ENCODE data around the gene FOXI1.

The FOXI1 gene

DNA sequence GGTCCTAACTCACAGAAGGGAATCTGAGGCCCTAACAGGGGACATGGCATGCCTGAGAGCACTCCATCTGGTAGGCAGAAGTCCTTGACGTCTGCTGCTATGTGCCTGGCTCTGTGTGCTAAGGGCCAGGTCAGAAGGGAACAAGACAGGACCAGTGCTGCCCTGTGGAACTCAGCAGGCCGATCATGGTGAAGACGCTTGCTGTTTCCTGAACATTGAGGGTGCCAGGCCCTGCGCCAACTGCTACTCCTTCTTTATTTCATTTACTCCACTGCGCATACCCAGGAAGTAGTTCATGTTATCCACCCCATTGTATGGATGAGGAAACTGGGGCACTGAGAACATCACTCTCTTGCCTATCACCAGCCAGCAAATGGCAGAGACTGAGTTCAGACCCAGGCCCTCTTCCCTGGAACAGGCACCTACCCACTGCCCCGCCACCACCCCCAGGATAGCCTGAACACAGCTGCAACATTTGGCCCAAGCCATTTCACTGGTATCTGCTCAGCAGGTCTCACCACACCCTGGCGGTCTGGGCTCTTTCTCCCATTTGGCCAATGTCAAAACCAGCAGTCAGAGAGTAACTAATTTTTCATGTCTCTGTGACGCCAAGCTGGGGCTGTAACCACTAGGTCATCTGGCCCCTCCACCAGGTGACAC, 24.8 kb upstream of the FOXI1 start:
- no peak for DNase-seq
- H2BK15ac ChIP-seq (replicated peaks; ENCODE audit: low read depth), result no peak overlapping the region

GRCh38 chr5:170081616-170082015, 24.1 kb upstream of the FOXI1 start:
- Histone ChIP-seq H2BK15ac (replicated peaks; ENCODE audit: low read depth) (no peak overlapping the region), H3K79me1 (ENCODE audit: low read length) (no peaks in the 10 kb centered on the region), H3K23ac (ENCODE audit: low read length) (no peak overlapping the region), H2BK5ac (ENCODE audit: low read length) (no peak overlapping the region), H4K8ac (ENCODE audit: low read depth, low read length) (no peak overlapping the region), H3K79me2 (ENCODE audit: control insufficient read depth, insufficient read depth, low read length) (no peaks in the 10 kb centered on the region), H3K4me3 (ENCODE audit: low read length) (no peak overlapping the region), H3K18ac (ENCODE audit: low read length) (no peak overlapping the region), H3K27me3 (ENCODE audit: insufficient read depth, low read length, poor library complexity) (no peaks in the 10 kb centered on the region), H3K36me3 (ENCODE audit: control insufficient read depth, insufficient read depth, low read length) (no peaks in the 10 kb centered on the region), H3K4me1 (ENCODE audit: control insufficient read depth, low read depth, low read length) (no peaks in the 10 kb centered on the region), H3K56ac (ENCODE audit: low read length) (no peak overlapping the region), H3K27ac (ENCODE audit: low read depth, low read length) (no peak overlapping the region), H3K4me2 (ENCODE audit: low read length) (no peak overlapping the region), H2AK5ac (ENCODE audit: low read length) (no peak overlapping the region), H4K5ac (ENCODE audit: low read length) (no peak overlapping the region), H3K4ac (ENCODE audit: low read depth, low read length) (no peak overlapping the region), H3K9ac (ENCODE audit: low read length) (no peak overlapping the region), H2BK120ac (ENCODE audit: low read depth, low read length) (no peak overlapping the region)
- no CpG with 5 or more reads among the region's 4 CpGs for WGBS (ENCODE audit: extremely low coverage, insufficient coverage, low lambda C conversion rate)
- DNase-seq, result no peak

More for the DNA sequence above, 24.8 kb upstream of the FOXI1 start:
- Histone ChIP-seq H3K4me3 (ENCODE audit: low read length) (no peak overlapping the region), H4K5ac (ENCODE audit: low read length) (no peak overlapping the region), H3K4me1 (ENCODE audit: control insufficient read depth, low read depth, low read length) (no peaks in the 10 kb centered on the region), H3K79me2 (ENCODE audit: control insufficient read depth, insufficient read depth, low read length) (no peaks in the 10 kb centered on the region), H4K8ac (ENCODE audit: low read depth, low read length) (no peak overlapping the region), H3K27ac (ENCODE audit: low read depth, low read length) (no peak overlapping the region), H3K23ac (ENCODE audit: low read length) (no peak overlapping the region), H3K4ac (ENCODE audit: low read depth, low read length) (no peak overlapping the region), H3K9ac (ENCODE audit: low read length) (no peak overlapping the region), H3K4me2 (ENCODE audit: low read length) (no peak overlapping the region), H2AK5ac (ENCODE audit: low read length) (no peak overlapping the region), H3K79me1 (ENCODE audit: low read length) (no peaks in the 10 kb centered on the region), H2BK120ac (ENCODE audit: low read depth, low read length) (no peak overlapping the region), H3K36me3 (ENCODE audit: control insufficient read depth, insufficient read depth, low read length) (no peaks in the 10 kb centered on the region), H3K18ac (ENCODE audit: low read length) (no peak overlapping the region), H3K56ac (ENCODE audit: low read length) (no peak overlapping the region), H3K27me3 (ENCODE audit: insufficient read depth, low read length, poor library complexity) (no peaks in the 10 kb centered on the region), H2BK5ac (ENCODE audit: low read length) (no peak overlapping the region)
- no CpG with 5 or more reads among the region's 8 CpGs for WGBS (ENCODE audit: extremely low coverage, insufficient coverage, low lambda C conversion rate)

- Histone ChIP-seq H3K27ac (ENCODE audit: low read depth, low read length) (no peak overlapping the region), H3K27me3 (ENCODE audit: insufficient read depth, low read length, poor library complexity) (no peaks in the 10 kb centered on the region), H3K4me3 (ENCODE audit: low read length) (no peak overlapping the region), H3K18ac (ENCODE audit: low read length) (no peak overlapping the region), H4K5ac (ENCODE audit: low read length) (no peak overlapping the region), H3K56ac (ENCODE audit: low read length) (no peak overlapping the region), H3K23ac (ENCODE audit: low read length) (no peak overlapping the region), H2BK120ac (ENCODE audit: low read depth, low read length) (no peak overlapping the region), H2AK5ac (ENCODE audit: low read length) (no peak overlapping the region), H3K79me1 (ENCODE audit: low read length) (no peaks in the 10 kb centered on the region), H3K4me1 (ENCODE audit: control insufficient read depth, low read depth, low read length) (no peaks in the 10 kb centered on the region), H3K4ac (ENCODE audit: low read depth, low read length) (no peak overlapping the region), H4K8ac (ENCODE audit: low read depth, low read length) (no peak overlapping the region), H3K4me2 (ENCODE audit: low read length) (no peak overlapping the region), H2BK5ac (ENCODE audit: low read length) (no peak overlapping the region), H2BK15ac (replicated peaks; ENCODE audit: low read depth) (no peak overlapping the region), H3K79me2 (ENCODE audit: control insufficient read depth, insufficient read depth, low read length) (no peaks in the 10 kb centered on the region), H3K36me3 (ENCODE audit: control insufficient read depth, insufficient read depth, low read length) (no peaks in the 10 kb centered on the region), H3K9ac (ENCODE audit: low read length) (no peak overlapping the region)
- DNase-seq, result no peak
- no CpG with 5 or more reads among the region's 7 CpGs for WGBS (ENCODE audit: extremely low coverage, insufficient coverage, low lambda C conversion rate)
These were observed 23.0 kb upstream of the FOXI1 start for GRCh38 chr5:170082701-170083100.

DNA sequence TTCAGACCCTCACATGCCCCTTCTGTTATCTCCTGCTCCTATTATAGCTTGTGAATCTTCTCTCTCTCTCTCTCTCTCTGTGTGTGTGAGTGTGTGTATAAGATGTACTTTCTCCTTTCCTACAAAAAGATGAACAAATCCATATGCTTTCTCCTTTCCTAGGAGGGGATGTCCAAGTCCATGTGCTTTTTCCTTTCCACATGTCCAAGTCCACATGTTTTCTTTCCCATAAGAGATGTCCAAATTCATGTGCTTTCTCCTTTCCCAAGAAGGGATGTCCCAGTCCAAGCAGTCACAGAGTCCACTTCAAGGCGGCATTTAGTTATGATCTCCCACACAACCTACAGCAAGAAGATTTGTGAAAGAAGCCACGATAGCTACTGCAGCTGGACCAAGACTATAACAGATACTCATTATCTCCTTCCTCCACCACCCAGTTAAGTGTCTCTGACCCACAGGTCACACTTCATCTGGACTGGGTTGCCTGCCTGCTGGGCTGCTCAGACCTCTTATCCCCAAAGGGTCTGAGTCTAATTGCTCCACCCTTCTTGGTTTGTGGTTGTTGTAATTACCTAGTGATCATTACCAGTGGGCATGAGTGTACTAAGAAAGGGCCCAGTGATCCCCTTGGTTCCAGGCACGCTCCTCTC, 18.4 kb upstream of the FOXI1 start:
- Histone ChIP-seq H3K4me3 (ENCODE audit: low read length) (no peak overlapping the region), H2AK5ac (ENCODE audit: low read length) (no peak overlapping the region), H3K18ac (ENCODE audit: low read length) (no peak overlapping the region), H3K27me3 (ENCODE audit: insufficient read depth, low read length, poor library complexity) (no peaks in the 10 kb centered on the region), H3K23ac (ENCODE audit: low read length) (no peak overlapping the region), H3K4me2 (ENCODE audit: low read length) (no peak overlapping the region), H3K36me3 (ENCODE audit: control insufficient read depth, insufficient read depth, low read length) (no peaks in the 10 kb centered on the region), H3K9ac (ENCODE audit: low read length) (no peak overlapping the region), H3K4ac (ENCODE audit: low read depth, low read length) (no peak overlapping the region), H3K56ac (ENCODE audit: low read length) (no peak overlapping the region), H2BK120ac (ENCODE audit: low read depth, low read length) (no peak overlapping the region), H3K79me1 (ENCODE audit: low read length) (no peaks in the 10 kb centered on the region), H2BK15ac (replicated peaks; ENCODE audit: low read depth) (no peak overlapping the region), H3K4me1 (ENCODE audit: control insufficient read depth, low read depth, low read length) (no peaks in the 10 kb centered on the region), H3K79me2 (ENCODE audit: control insufficient read depth, insufficient read depth, low read length) (no peaks in the 10 kb centered on the region), H3K27ac (ENCODE audit: low read depth, low read length) (no peak overlapping the region), H4K8ac (ENCODE audit: low read depth, low read length) (no peak overlapping the region), H4K5ac (ENCODE audit: low read length) (no peak overlapping the region), H2BK5ac (ENCODE audit: low read length) (no peak overlapping the region)
- no peak for DNase-seq
- WGBS (ENCODE audit: extremely low coverage, insufficient coverage, low lambda C conversion rate), result no CpG with 5 or more reads among the region's 3 CpGs

- no peak overlapping the region for H3K4me2 ChIP-seq (ENCODE audit: low read length)
- no peak overlapping the region for H3K4ac ChIP-seq (ENCODE audit: low read depth, low read length)
- peaks cover 2% of the 10 kb centered on the region for H3K4me1 ChIP-seq (ENCODE audit: control insufficient read depth, low read depth, low read length)
- H3K79me1 ChIP-seq (ENCODE audit: low read length), result no peaks in the 10 kb centered on the region
- H2BK5ac ChIP-seq (ENCODE audit: low read length), result no peak overlapping the region
- H3K36me3 ChIP-seq (ENCODE audit: control insufficient read depth, insufficient read depth, low read length), result no peaks in the 10 kb centered on the region
- H3K27ac ChIP-seq (ENCODE audit: low read depth, low read length), result no peak overlapping the region
- no peak overlapping the region for H2BK15ac ChIP-seq (replicated peaks; ENCODE audit: low read depth)
- H3K4me3 ChIP-seq (ENCODE audit: low read length), result no peak overlapping the region
- WGBS (ENCODE audit: extremely low coverage, insufficient coverage, low lambda C conversion rate), result no CpG with 5 or more reads among the region's 5 CpGs
- H3K23ac ChIP-seq (ENCODE audit: low read length), result no peak overlapping the region
- peak overlapping the region; percentile 46 for H3K56ac ChIP-seq (ENCODE audit: low read length)
- H4K8ac ChIP-seq (ENCODE audit: low read depth, low read length), result no peak overlapping the region
- no peak overlapping the region for H3K9ac ChIP-seq (ENCODE audit: low read length)
- H3K27me3 ChIP-seq (ENCODE audit: insufficient read depth, low read length, poor library complexity), result no peaks in the 10 kb centered on the region
- no peak for DNase-seq
- no peak overlapping the region for H4K5ac ChIP-seq (ENCODE audit: low read length)
- H2BK120ac ChIP-seq (ENCODE audit: low read depth, low read length), result no peak overlapping the region
- no peak overlapping the region for H2AK5ac ChIP-seq (ENCODE audit: low read length)
- no peak overlapping the region for H3K18ac ChIP-seq (ENCODE audit: low read length)
- H3K79me2 ChIP-seq (ENCODE audit: control insufficient read depth, insufficient read depth, low read length), result no peaks in the 10 kb centered on the region
These were observed 13.1 kb upstream of the FOXI1 start for GRCh38 chr5:170092455-170093101.

All from mesendoderm (in vitro differentiated cells).